GM12801 (cell line): ENCODE results near the gene EML6.

Experiments used
- CTCF ChIP-seq: IDR thresholded peaks from one replicate; pipeline ENCODE4 v1.5.1; 2011; ENCODE audit warnings: control low read depth; ENCODE audit not compliant: insufficient read length; ENCODE audit errors: extremely low read depth

Gene EML6

DNA sequence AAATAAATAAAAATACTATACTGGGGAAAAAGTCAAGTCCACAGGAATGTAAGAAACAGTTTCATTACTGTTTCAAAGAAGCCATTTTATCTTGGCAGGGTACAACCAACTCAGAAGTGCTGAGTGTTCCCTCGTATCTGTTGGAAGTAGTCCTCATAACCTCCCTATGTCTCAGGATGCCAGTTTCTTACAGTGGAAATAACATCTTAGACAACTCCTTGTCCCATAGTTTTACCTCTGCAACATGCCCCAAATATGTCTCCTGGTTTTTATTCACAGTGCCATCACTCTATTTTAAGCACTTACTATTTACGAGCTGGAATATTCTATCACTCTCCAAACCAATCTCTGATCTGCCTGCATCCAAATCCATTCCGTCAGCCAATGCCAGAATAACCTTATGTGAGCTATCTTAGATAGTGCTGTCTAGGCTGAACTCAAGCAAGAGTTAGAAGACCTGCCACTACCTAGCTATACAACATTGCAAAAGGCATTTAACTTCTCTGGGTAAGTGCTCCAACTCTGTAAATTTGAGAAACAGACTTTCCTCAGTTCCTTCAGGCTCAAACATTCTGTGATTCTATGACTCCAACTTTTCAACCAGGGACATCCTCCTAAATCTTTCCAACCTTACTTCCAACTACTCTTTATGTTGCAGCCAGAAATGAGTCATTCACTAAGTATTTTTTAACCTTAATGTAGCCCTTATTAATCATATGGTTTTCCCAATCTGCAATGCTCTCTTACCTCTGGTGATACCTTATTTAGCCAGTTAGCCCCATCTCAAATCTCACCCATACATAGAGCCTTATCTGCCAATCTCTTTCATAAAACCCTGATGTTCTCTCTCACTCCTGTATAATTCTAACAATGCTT, 260.1 kb downstream of the EML6 start:
- no peak for TF ChIP-seq CTCF

GRCh38 chr2:54984476-54984875, 261.0 kb downstream of the EML6 start:
- TF ChIP-seq CTCF, result no peak

- TF ChIP-seq CTCF, result no peak
Measured at GRCh38 chr2:54986264-54986663, 262.8 kb downstream of the EML6 start.

DNA sequence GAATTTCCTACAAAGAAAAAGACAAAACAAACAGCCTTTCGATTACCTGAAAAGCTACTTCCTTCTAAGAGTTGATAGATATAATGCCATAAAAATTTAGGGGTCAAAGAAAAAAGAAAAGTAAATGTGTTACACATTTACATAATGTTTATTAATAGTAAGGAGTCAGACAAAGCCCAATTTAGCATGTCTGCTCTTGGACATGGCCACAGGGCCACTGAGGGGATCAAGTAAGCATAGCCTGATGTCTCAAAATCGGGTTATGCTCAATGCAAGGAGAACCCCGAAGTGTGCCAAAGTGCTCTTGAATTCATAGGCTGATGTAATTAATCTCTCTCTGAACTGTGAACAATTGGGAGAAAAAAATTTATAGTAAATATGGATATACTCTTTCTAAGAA, 265.1 kb downstream of the EML6 start:
- TF ChIP-seq CTCF, result no peak

GRCh38 chr2:54995553-54995952, 272.1 kb downstream of the EML6 start:
- no peak for TF ChIP-seq CTCF

- no peak for TF ChIP-seq CTCF
Measured at GRCh38 chr2:54997826-54998225, 274.4 kb downstream of the EML6 start.

DNA sequence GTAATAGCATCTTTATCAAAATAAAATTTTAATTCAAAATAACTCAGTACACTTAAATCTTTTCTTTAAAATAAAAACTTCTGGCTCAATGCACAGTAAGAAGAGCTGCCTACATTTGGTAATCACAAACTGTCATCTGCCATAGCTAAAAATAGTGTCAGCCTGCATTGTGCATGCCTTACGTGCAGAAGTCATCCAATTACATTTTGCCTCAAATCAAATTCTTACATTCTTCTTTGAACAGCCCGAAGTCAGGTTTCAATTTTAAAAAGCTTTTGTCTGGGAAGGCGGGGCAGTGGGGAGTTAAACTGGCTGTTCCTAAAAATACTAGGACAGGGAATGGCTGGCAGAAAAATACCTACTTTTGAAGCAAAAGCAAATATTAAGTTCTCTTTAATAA, 275.7 kb downstream of the EML6 start:
- TF ChIP-seq CTCF, result no peak
